OCI-LY1 (cell line): ENCODE data around the gene DEGS1.

ENCODE experiments used
- EZH2 ChIP-seq: fragments of 200-600 bp; sonication (generic), shearing (Covaris generic); IDR thresholded peaks from 2 replicates; pipeline ENCODE4 v1.8.0; 2017; ENCODE audit warnings: borderline replicate concordance, mixed run types, mild to moderate bottlenecking, antibody characterized with exemption, low read length, moderate library complexity, mixed read lengths
- TF ChIP-seq, protein P1 (sequence below): fragments of 200-600 bp; sonication (generic), shearing (Covaris generic); IDR thresholded peaks from 2 replicates; pipeline ENCODE4 v1.5.1; 2017; ENCODE audit warnings: mild to moderate bottlenecking, antibody characterized with exemption, low read length, moderate library complexity, mixed read lengths

- TF ChIP-seq, protein P1, sequence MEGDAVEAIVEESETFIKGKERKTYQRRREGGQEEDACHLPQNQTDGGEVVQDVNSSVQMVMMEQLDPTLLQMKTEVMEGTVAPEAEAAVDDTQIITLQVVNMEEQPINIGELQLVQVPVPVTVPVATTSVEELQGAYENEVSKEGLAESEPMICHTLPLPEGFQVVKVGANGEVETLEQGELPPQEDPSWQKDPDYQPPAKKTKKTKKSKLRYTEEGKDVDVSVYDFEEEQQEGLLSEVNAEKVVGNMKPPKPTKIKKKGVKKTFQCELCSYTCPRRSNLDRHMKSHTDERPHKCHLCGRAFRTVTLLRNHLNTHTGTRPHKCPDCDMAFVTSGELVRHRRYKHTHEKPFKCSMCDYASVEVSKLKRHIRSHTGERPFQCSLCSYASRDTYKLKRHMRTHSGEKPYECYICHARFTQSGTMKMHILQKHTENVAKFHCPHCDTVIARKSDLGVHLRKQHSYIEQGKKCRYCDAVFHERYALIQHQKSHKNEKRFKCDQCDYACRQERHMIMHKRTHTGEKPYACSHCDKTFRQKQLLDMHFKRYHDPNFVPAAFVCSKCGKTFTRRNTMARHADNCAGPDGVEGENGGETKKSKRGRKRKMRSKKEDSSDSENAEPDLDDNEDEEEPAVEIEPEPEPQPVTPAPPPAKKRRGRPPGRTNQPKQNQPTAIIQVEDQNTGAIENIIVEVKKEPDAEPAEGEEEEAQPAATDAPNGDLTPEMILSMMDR: no peak
- no peak for TF ChIP-seq EZH2
Observed at GRCh38 chr1:224235813-224236493, 52.9 kb downstream of the DEGS1 start.
